Breast epithelium (tissue), 4 donors: ENCODE measurements around the gene GNLY. TPM values are rescaled to one million over a fixed set of nuclear protein-coding genes. Genes with fewer than 3 reads are reported as not detected.

ENCODE experiments used
- DNase-seq, 2 donors: peaks; one replicate each; pipeline ENCODE4 v3.0.0-alpha.2; 2019; ENCODE audit warnings: low spot score in 2 of 2
- H3K27ac ChIP-seq, 2 donors: fragments of 200-600 bp; sonication (generic) in 1 of 2; one replicate each; pipeline ENCODE4 v1.5.1; 2016 to 2019; ENCODE audit warnings: mild to moderate bottlenecking in 1 of 2
- H3K27me3 ChIP-seq, 2 donors: fragments of 200-600 bp; sonication (generic) in 1 of 2; one replicate each; pipeline versions ENCODE4 v1.5.1 to v1.6.0; 2017 to 2019; ENCODE audit warnings: control low read depth in 1 of 2, mild to moderate bottlenecking in 1 of 2
- H3K36me3 ChIP-seq: fragments of 200-600 bp; one replicate; pipeline ENCODE4 v1.5.1; 2019
- H3K4me1 ChIP-seq, 2 donors: fragments of 200-600 bp; sonication (generic); one replicate each; pipeline ENCODE4 v1.5.1; 2016 to 2019; ENCODE audit warnings: control low read depth in 1 of 2
- H3K4me3 ChIP-seq, 3 donors: fragments of 200-600 bp; sonication (generic); 1 replicate in 2 of 3; 2 replicates in 1 of 3; pipeline ENCODE4 v1.5.1; 2016 to 2019; ENCODE audit warnings: mild to moderate bottlenecking in 3 of 3, moderate library complexity in 2 of 3
- H3K9me3 ChIP-seq, 2 donors: fragments of 200-600 bp; sonication (generic) in 1 of 2; one replicate each; pipeline ENCODE4 v1.5.1; 2016 to 2019; ENCODE audit warnings: control low read depth in 1 of 2
- CTCF ChIP-seq, 3 donors: fragments of 450-650 bp; IDR thresholded peaks; one replicate each; pipeline ENCODE4 v1.5.1; 2016 to 2017; ENCODE audit warnings: antibody characterized with exemption in 3 of 3, mild to moderate bottlenecking in 3 of 3, moderate library complexity in 3 of 3
- POLR2A ChIP-seq: fragments of 450-650 bp; IDR thresholded peaks from one replicate; pipeline ENCODE4 v1.6.1; 2016; ENCODE audit warnings: antibody characterized with exemption, mild to moderate bottlenecking, moderate library complexity
- POLR2AphosphoS5 ChIP-seq, 3 donors: sonication (generic); formaldehyde crosslinking; IDR thresholded peaks; one replicate each; pipeline ENCODE4 v1.6.1; 2017; ENCODE audit warnings: antibody characterized with exemption in 3 of 3
- intact Hi-C: fragments of 100-400 bp; cut with DNase I; formaldehyde crosslinking; loops from one replicate; pipeline ENCODE4 v1.15.1; 2023; ENCODE audit warnings: low total_unique reads
- total RNA-seq, 3 donors: library from RNA; depleted of rRNA; stranded (reverse); fragments of >200 nt; gene quantifications; one replicate each; pipeline ENCODE4 v1.1.0, GENCODE V29; 2016

The GNLY gene
- total RNA-seq, 3 donors from 2014 or later, result 2.0 to 2.6 (median 2.1) TPM

GRCh38 chr2:85675866-85676548 is 18.2 kb upstream of the GNLY start:
- H3K36me3 ChIP-seq, result no peaks in the 10 kb centered on the region
- no peaks in the 10 kb centered on the region for H3K9me3 ChIP-seq
- H3K27ac ChIP-seq, result no peak overlapping the region
- TF ChIP-seq CTCF (IDR thresholded peaks at IDR 0.05), result no peak
- no peak for TF ChIP-seq POLR2A
- no peak for TF ChIP-seq POLR2AphosphoS5 (IDR thresholded peaks at IDR 0.05)
- no peak for DNase-seq
- no peak overlapping the region for H3K4me3 ChIP-seq
- intact Hi-C loops, result no loop called here
- no peaks in the 10 kb centered on the region for H3K27me3 ChIP-seq
- H3K4me1 ChIP-seq, result peaks cover 0 to 5% of the 10 kb centered on the region in 2 donors

GRCh38 chr2:85678377-85678776 is 15.8 kb upstream of the GNLY start:
- Histone ChIP-seq H3K27ac (peak overlapping the region in 1 of 2 donors; percentile 67), H3K9me3 (no peaks in the 10 kb centered on the region), H3K27me3 (no peaks in the 10 kb centered on the region), H3K4me1 (peaks cover 0 to 5% of the 10 kb centered on the region in 2 donors), H3K36me3 (no peaks in the 10 kb centered on the region), H3K4me3 (no peak overlapping the region)
- intact Hi-C loops, result no loop called here
- DNase-seq, result no peak
- TF ChIP-seq POLR2AphosphoS5 (IDR thresholded peaks at IDR 0.05) (no peak), POLR2A (no peak), CTCF (IDR thresholded peaks at IDR 0.05) (no peak)

GRCh38 chr2:85678794-85679672 is 15.1 kb upstream of the GNLY start:
- Histone ChIP-seq H3K36me3 (no peaks in the 10 kb centered on the region), H3K27ac (peak overlapping the region; percentile 29 to 67), H3K9me3 (no peaks in the 10 kb centered on the region), H3K4me3 (no peak overlapping the region), H3K4me1 (peaks cover 0 to 5% of the 10 kb centered on the region in 2 donors), H3K27me3 (no peaks in the 10 kb centered on the region)
- intact Hi-C loops, result no loop called here
- TF ChIP-seq POLR2AphosphoS5 (IDR thresholded peaks at IDR 0.05) (peak in 1 of 3 donors; percentile 24), CTCF (IDR thresholded peaks at IDR 0.05) (peak; percentile 85 to 97 (median 96)), POLR2A (no peak)
- peak; percentile 87 to 95 for DNase-seq

- no peak overlapping the region for H3K4me3 ChIP-seq
- H3K27me3 ChIP-seq, result no peaks in the 10 kb centered on the region
- peak overlapping the region; percentile 33 to 54 for H3K27ac ChIP-seq
- intact Hi-C loops, result no loop called here
- H3K9me3 ChIP-seq, result no peaks in the 10 kb centered on the region
- no peaks in the 10 kb centered on the region for H3K36me3 ChIP-seq
- peaks cover 0 to 5% of the 10 kb centered on the region in 2 donors for H3K4me1 ChIP-seq
- DNase-seq, result no peak
- TF ChIP-seq POLR2A, result no peak
- no peak for TF ChIP-seq POLR2AphosphoS5 (IDR thresholded peaks at IDR 0.05)
- TF ChIP-seq CTCF (IDR thresholded peaks at IDR 0.05), result no peak
These were observed 13.3 kb upstream of the GNLY start for GRCh38 chr2:85680707-85681371.
